NCI-H345 treated with DMSO at 0.1 percent for 48 hours (cell line): ENCODE data around the gene EVA1B.
A peak's percentile ranks its signal among the peaks of the same experiment; 100 is the strongest.

Source experiments
- DNase-seq: peaks from one replicate; lab custom pipeline; 2025; ENCODE audit not compliant: unreplicated experiment; lab: John Stamatoyannopoulos, UW

Gene EVA1B, protein sequence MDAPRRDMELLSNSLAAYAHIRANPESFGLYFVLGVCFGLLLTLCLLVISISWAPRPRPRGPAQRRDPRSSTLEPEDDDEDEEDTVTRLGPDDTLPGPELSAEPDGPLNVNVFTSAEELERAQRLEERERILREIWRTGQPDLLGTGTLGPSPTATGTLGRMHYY

DNA sequence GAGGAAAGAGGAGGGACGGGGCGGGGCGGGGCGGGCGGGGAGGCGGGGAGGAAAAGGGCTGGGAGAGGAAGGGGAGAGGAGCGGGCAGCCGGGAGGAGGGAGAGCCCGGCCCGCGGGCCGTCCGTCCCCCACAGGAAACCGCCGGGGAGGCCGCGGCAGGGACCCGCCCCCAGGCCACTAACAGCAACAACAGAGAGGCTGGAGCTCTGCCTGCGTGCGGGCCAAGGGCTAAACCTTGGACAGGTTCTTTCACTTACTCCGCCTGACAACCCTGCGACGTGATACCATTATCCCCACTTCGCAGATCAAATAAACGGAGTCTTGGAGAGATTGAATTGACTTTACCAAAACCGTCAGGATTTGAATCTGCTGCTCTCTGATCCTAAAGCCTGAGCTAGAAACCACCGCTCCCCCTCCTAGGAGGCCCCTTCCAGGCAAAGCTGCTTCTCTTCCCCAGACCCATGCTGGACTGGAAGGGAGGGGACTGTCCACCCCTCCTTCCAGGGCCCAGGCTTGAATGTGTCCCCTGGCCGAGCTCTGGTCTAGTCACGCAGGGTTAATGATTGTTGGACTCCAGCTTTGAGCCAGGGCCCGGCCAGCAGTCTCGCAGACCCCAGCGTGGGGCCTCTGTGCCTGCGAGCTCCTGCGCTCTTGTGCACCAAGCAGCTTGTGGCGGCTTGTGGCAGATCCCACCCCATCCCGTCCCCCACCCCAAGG is at the start of gene EVA1B:
Gene EVA1B (minus strand): TSS at position 10 of the 717 bp plus-strand sequence. CDS start 608 bp downstream, outside the sequence.
- no peak for DNase-seq

DNA sequence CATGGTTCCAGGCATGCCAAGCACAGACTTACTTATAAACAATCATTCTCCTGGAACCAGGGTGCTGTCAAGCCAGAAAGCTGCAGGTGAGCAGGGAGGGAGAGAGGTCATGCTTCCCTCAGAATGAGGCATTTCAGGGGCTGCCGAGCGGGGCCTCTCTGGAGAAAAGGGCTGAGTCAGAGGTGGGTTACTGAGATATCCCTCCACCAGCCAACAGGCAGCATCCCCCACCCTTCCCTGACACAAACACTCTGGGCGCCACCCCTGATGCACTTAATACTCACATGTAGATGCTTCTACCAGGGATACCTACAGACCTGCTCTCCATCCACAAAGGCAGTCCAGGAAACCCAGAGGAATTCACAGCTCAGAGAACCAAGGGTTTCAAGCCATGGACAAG is 49.2 kb upstream of the EVA1B start:
- no peak for DNase-seq

DNA sequence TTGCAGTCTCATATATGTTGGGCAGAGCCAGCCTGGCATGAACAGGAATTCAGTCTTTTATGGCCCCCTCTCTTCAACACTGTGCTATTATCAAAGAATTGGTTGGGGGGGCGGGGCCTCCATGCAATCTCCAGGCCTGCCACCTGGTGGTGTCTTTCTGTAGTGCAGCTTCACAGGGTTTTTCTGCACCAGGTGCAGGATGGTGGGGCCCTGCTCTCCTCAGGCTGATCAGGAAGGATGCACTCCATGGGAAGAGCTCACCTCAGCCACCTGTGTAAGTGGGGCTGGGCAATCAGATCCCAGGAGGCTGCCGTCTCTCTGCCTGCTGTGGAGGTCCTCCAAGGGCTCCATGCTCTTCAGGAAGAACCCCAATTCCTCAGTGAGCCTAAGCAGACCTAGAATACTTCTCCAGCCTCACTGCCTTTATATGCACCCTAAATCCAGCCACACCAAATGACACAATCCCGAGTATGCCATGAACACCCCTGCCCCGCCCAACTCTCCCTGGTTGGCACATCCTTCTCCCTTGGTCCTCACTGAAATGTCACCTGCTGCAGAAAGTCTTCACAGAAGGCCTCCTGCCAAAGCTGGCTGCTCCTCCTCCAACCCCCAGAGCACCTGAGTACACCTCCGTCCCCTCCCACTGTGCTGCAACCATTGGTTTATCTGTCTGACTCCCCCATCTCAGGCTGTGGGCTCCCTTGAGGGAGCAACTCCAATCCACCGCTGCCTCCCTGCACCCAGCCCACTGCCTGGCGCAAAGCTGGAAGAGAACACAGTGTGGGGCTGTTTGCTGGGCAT is 45.8 kb upstream of the EVA1B start:
- DNase-seq: peak; percentile 33

DNA sequence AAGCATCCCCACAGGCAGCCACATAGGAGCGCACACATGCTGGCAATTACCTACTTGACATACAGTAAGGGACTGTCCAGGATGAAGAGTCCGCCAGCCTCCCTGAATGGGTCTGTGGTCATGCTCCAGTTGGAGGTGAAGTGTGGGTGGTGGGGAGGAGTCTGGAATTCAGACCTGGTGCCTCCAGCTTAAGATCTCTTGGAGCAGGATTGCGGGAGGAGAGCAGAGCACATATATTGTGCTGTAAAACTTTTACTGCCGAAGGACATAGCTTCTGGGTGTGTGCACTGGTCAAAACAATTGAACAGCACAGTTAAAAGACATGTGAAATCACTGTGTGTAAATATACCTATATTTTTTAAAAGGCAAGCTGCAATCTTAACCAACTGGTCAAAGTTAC is 44.4 kb upstream of the EVA1B start:
- no peak for DNase-seq

DNA sequence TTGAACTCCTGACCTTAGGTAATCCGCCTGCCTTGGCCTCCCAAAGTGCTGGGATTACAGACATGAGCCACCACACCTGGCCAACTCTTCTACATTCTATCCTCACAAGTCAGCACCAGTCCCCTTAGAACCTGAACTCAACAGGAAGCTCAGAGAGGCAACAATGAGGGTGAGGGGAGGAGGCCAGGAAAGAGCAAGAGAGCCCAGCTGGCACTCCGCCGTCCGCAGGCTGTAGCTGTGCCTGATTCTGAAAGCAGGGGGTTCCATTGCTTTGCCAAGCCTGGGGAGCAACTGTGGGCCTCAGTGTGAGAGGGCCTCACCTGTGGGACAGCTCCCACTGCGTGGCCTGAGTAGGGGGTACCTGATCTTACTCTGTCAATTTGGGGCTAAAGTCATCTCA is 43.6 kb upstream of the EVA1B start:
- DNase-seq: no peak

DNA sequence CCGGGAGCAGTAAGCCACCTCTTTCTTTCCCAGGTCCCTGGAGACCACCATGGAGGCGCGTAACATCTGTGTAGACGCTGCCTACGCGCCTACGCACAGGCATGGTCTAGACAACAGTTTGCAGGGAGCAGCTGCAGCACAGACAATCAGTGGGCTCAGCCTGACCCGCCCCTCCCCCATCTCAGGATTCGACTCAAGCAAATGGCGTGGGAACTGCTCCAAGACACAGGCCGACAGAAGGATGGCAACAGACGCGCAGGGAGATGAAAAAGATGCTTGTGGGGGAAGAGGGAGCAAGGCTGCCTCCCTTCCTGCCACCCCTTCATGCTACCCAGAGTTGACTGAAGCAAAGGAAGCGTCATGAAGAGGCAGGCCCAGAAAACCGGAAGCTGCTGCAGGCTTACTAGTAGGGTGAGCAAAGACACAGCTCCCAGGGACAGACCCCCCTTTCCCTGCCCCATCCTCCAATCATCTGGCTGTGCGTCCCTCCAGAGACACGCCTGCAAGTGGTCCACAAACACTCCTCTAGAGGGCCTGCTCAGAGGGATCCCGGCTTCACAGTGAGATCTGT is 42.7 kb upstream of the EVA1B start:
- DNase-seq: no peak

DNA sequence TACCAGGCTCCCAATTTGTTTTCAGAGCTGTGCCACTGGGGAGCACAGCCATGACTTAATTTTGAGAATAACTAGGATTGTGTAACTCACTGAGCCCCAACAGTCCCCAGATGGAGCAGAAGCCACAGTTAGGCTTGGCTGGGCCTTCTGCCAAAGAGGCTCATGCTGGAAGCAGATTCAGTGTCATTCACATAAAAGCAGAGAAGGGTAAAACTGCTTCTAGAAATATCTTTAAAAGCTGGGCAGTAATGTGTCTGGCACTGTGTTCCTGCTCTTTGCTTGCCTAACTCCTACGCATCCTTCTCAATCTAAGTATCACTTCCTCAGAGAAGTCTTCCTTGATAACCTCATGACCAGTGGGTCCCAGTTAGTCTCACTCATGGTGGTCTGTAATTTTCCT is 41.9 kb upstream of the EVA1B start:
- DNase-seq: no peak

DNA sequence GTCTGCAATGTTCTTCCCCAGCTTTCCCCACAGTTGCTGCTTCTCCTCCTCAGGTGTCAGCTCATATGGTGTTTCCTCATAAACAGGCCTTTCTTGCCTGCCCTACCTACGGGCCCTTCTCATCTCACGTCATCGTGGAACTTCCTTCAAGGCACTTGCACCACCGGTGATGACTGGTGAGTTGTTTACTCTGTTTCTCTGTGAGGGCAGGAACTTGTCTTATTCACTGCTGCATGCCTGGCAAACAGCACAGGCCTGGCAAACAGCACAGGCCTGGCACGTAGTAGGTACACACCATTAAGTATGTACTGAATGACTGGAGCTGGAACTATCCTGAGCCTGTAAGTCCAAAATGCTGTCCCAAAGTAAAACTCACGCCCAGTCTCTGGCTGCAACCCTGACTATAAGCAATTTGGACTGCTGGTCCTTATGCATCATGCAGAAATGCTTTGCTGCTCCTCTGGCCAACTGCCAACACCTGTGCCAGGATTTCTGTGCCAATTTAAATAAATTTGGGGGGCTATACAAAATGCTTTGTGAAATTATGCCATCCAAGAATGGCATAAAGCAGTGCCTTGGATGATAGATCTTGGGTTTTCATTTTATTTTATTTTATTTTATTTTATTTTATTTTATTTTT is 36.6 kb upstream of the EVA1B start:
- DNase-seq: no peak

DNA sequence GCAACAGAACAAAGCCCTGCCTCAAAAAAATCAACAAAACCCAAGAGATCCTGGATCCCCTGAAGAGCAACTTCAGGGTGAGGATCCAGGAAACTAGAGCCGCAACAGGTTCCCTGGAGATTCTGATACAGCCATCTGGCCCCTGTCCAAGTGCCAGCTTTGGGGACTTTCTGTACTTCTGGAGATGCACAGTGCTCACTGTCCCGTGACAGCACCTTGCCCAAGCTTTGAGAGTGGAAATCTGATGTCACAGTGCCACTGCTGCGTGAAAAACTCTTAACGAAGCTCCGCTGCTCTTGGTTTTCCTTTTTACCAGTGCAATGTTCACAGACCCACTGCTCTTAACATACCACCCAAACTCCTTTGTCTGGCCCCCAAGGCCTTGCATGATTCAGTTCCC is 35.9 kb upstream of the EVA1B start:
- no peak for DNase-seq

DNA sequence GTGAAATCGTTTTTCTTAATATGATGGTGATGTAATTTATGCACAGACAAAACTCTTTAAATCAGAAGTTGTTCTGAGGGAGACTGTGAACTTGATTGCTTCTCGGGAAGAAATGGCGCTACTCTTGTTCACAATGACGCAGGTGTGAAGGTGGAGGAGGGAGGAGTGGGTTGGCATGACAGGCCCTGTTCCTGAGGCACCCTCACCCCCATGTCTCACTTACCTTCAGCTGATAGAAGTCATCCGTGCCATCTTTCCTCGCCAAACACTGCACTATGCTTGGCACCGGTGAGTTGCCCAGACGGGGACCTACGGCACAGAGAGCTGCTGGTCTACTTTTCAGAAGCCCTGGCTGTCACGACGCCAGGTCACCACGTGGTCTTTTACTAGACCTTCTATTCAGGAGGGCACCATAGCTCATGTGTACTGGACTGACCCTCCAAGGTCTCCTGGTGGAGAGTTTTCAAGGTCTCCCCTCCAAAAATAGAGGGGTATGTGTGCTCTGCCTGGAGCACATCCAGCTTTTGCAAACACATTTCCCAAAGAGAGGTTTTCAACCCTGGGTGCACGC is 35.2 kb upstream of the EVA1B start:
- DNase-seq: no peak

DNA sequence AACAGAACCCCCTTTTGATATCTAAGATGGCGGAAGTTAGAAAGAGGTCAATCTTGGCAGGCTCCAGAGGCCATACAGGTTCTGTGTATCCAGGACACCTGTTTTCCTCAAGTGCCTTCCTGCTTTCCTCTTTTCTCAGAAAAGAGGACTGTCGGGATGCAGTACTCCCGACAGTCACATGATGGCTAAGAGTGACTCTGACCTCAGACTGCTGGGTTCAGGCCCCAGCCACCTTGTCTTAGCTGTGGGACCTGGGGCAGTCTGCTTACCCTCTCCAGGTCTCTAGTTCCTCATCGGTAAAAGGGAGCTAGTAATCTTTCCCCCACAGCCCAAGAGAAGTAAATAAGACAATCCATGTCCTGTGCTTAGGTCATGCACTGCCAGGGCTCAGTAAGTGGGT is 32.4 kb upstream of the EVA1B start:
- DNase-seq: no peak

DNA sequence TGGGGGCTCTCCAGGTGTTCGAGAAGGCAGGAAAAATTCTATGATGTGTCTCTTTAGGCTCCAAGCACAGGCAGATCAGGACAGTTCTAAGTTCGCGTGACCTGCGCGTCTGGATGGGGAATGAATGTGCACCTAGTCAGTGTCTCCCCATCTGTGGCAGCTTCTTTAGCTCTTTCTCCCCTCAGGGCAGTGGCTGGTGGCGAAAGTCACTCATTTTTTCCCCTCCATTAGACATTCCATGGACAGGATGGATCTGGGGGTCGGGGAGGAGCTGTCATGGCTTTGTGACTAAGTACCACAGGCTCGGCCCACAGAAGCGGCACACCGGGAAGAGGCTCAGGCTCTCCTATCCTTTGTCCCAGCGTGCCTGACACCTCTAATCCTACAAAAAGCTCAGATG is 31.0 kb upstream of the EVA1B start:
- no peak for DNase-seq

DNA sequence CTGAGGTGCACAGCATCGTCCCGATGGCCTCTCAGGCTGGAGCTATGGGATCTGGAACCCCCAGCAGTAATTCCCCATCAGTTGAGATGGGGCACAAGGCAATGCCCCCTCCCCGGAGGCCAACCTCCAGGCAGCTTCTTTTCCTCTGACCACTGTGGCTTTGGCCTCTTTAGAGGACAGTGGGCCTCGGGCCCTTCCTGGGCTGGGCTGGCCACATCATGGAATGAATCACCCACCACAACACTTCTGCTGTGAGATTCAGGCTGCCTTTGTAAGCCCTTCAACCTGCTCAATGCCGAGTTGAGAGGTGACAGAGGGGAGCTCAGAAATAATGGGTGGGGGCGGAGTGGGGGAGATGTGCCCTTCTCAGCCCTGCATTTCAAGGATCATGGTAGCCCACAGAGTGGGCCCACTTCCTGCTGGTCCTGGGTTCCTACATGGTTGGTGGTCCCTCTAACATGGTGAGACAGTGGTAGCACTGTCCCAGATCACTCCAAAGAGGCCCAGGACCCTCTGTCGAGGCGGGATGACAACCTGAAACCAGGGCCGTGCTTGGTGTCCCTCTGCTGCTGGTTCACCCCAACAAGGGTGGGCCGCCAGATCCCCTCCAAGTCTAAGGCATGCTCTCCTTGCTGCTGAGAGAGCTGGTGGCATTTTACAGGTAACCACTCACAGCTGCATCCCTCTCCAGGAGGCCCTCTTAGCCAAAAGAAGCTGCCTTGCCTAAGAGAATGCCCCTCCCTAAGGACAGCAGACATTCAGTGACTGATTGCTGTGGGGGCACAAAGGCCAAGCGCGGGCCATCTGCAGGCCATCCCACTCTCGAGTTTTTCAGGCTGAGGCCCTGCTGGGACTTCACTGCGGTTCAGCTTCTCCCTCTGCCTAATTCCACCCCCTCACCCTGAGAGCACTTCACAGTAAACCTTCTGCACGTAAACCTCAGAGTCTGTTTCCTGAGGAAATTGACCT is 29.7 kb upstream of the EVA1B start:
- no peak for DNase-seq

DNA sequence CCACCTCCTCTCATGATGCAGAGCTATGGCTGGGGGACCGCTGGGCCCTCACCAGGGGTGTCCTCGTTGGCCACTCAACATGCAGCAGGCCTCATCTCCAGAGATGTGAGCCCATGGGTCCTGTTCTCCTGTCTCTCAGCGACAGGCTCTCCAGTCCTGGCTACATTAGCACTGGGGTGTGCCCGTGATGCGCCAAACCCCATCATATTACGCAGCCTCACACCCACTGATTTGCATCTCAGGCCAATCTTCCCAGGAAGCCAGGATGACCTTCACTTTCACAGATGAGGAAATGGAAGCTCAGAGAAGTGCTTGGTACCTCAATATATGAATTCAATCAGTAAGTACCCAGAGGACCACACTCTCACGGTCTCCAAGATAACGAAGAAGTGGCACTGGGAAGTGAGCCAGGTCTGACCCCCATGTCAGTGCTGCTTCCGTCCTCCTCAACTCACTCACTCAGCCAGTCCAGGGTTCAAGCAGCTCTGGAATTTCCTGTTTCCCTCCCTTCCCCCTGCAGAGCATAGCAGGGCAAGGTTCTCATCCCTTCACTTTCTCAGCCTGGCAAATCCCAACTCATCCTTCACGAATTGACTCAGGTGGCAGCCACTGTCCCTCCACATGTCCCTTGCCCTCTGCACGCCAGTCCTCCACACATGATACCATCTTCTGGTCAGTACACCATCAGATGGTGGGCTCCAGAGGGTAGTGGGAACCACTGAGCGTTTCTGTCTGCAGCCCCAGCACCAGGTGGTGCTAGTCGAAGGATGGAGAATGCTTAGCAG is 28.9 kb upstream of the EVA1B start:
- no peak for DNase-seq

DNA sequence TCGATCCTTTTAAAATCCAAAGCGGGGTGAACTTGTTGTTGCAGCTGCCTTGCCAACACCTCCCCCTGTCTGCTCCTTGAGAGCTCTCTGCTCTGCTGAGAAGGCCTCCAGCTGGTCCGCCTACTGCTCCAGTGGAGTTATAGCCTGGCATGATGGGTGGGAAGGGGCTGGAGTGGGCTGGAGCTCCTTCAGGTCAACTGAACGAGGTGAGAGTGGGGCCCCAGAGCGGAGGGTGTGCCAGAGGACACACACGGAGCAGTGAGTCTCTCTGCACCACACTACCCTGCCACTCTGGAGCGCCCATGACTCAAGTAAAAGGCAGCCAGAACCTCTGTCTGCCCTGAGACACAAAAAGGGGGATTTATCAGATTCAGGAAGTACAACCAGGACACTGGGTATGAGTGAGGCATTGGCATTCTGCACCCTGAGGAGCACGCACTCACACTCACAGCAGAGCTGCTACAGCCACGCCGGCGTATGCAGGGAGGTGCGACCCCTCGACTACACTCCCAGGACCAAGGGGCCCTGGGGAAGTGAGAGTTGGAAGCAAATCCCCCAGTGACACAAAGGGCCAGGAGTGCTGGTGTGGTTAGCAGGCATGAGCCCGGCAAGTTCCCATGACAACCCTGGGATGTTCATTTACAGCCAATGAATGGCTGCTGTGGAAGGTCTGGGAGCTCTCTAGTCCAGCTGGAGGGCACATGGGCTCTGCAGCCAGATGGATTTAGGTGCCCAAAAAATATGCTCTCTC is 28.0 kb upstream of the EVA1B start:
- no peak for DNase-seq

DNA sequence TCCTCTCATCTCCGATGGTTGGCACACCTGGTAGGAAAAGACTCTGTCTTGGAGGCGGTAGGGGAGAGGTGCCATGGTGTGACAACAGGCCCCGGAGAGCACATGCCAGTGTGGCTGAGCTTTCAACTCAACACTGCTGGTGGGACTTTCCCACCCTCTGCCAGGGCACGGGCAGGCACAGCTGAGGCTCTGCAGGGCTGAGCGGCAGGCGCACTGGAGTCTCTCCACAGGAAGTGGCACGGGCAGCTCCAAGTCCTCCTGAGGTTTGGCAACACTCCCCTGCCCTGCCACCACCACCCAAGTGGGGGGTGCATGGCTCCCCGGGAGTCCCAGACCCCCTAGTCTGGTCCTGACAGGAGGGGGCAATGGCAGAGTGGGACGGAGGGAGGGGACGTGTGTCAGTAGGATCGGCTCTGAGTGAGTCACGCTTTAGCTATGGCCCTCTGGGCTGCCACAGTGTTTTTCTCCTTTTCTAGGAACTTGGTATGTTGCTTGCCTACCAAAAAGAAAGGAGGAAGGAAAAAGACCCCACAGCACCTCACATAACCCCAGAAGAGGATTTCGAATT is 27.3 kb upstream of the EVA1B start:
- no peak for DNase-seq

DNA sequence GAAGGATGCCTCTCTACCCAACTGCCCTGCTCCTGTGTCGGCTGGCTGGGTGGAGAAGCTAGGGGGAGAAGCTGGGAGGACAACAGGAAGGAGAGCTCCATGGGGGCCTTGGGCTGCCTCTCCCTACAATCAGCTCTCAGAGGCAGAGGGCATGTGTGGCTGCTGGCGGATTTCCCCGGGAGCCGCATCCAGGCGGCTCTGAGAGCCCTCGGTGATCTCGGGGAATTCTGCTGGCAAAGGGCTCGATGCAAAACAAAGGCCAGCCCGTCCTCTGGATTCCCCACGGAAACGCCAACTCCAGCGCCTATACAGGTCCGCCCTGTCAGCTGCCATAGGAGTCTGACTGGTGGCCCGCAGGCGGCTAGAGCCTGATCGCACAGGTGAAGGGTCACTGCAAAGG is 26.4 kb upstream of the EVA1B start:
- DNase-seq: no peak

DNA sequence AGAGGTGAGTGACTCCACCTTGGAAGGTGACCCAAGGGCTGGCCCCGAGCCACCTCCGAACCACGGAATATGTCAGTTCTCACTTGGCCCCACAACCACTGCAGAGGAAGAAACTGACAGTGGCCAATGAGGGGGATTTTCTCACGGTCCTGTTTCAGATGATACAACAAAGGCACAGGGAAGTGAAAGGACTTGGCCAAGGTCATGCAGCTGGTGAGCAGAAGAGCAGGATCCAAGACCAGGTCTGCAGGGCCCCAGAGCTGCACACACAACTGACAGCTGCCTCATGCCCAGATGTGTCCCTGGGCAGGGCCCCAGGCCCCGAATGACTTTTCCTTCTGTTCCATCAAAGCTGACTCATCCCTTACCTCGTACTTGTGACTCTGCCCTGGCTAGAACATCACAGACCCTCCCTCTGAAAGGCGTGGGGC is 25.8 kb upstream of the EVA1B start:
- DNase-seq: no peak
